ENCODE measurements around the gene PPARD.

DNA sequence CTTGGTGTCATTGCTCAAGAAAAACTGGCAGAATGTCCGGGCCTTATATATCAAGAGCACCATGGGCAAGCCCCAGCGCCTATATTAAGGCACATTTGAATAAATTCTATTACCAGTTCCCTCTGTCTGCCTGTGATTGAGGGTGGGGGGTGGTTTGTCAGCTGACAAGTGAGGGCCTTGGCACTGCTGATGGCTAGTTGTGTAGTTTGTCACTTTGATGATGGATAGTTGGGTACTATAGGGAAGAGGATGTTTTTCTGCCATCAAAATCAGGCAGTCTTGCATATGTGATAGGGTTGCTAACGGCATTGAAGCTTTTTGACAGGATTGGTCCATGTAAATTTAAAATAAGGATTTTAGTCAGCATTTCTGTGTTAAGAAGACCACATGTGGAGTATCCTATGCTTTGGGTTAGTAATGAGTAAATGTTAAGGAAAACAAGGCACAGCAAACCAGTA, 128.3 kb downstream of the PPARD start:
- TF ChIP-seq HOXD1 (CRISPR knock-in tag; IDR thresholded peaks at IDR 0.05) (no peak), THAP11 (CRISPR knock-in tag; IDR thresholded peaks at IDR 0.05) (no peak), MEIS1 (CRISPR knock-in tag; IDR thresholded peaks at IDR 0.05; ENCODE audit: borderline replicate concordance) (no peak), MTA3 (CRISPR knock-in tag; IDR thresholded peaks at IDR 0.05) (no peak), SMAD1 (CRISPR knock-in tag; IDR thresholded peaks at IDR 0.05; ENCODE audit: borderline replicate concordance, low read depth) (no peak), RAD51 (IDR thresholded peaks at IDR 0.05; ENCODE audit: borderline replicate concordance) (no peak), CREB1 (IDR thresholded peaks at IDR 0.05) (no peak), CREB1 (CRISPR knock-in tag; IDR thresholded peaks at IDR 0.05) (no peak), ZSCAN20 (CRISPR knock-in tag; IDR thresholded peaks at IDR 0.05; ENCODE audit: borderline replicate concordance) (no peak), U2AF2 (IDR thresholded peaks at IDR 0.05; ENCODE audit: low read depth, low read length) (no peak), ZNF20 (CRISPR knock-in tag; IDR thresholded peaks at IDR 0.05) (no peak), ZNF331 (CRISPR knock-in tag; IDR thresholded peaks at IDR 0.05) (no peak), POLR2AphosphoS5 (IDR thresholded peaks at IDR 0.05; ENCODE audit: low read depth, low read length) (no peak; the same call in 1 of the 2 replicates)
- TF ChIP-seq, protein P1, sequence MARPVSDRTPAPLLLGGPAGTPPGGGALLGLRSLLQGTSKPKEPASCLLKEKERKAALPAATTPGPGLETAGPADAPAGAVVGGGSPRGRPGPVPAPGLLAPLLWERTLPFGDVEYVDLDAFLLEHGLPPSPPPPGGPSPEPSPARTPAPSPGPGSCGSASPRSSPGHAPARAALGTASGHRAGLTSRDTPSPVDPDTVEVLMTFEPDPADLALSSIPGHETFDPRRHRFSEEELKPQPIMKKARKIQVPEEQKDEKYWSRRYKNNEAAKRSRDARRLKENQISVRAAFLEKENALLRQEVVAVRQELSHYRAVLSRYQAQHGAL (CRISPR knock-in tag; IDR thresholded peaks at IDR 0.05; ENCODE audit: not compliant biosample characterization): no peak

Data from HepG2 (cell line).